ENCODE measurements around the gene SEC22C.
"Not testable (repeated sequence)": the region's sequence is repeated elsewhere in the genome, so short reads cannot be mapped to it uniquely, and the experiment has no call there.

SEC22C gene

DNA sequence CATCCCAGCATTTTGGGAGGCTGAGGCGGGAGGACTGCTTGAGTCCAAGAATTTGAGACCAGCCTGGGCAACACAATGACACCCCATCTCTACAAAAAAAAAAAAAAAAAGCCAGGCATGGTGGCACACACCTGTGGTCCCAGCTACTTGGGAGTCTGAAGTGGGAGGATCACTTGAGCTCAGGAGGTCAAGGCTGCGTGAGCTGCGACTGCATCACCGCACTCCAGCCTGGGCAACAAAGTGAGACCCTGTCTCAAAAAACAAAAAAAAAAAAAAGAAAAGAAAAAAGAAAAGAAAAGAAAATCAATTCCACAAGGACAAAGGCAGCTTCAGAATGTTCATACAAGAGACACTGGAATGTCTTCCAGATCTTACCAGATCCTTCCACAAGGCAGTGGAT lies 2.4 kb downstream of the SEC22C start:
- DNase-seq = not testable (repeated sequence)

DNA sequence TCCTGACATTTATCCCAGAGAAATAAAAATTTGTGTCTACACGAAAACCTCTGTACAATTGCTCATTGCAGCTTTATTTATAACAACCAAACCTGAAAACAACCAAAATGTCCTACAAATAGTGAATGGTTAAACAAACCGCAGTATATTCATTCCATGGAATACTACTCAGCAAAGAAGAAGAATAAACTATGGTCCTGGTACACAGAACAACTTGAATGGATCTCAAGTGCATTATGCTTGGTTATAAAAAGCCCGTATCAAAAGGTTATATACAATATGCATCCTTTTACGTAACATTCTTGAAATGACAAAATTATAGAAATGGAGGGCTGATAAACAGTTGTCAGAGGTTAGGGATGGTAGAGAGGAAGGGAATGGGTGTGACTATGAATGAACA lies 3.7 kb downstream of the SEC22C start:
- DNase-seq = no peak

DNA sequence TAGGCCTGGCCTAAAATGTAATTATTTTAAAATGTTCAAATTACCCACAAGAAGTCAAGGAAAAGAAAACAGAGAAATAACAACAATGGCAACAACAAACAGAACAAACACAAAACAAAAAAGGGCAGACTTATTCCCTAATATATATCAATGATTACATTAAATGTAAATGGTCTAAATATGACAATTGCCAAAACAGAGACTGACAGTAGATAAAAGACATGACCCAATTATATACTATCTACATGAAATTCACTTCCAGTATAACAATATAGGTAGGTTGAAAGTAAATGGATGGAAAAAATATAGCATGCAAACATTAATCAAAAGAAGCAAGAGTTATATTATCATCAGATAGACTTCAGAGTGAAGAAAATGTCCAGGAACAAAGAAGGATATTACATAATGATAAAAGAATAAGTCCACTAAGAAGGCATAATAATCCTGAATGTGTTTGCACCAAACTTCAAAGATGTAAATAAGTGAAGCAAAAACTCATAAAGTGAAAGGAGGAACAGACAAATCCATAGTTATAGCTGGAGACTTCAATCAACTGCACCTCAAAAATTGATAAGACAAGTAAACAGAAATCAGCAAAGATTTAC lies 6.5 kb downstream of the SEC22C start:
- no peak for DNase-seq

DNA sequence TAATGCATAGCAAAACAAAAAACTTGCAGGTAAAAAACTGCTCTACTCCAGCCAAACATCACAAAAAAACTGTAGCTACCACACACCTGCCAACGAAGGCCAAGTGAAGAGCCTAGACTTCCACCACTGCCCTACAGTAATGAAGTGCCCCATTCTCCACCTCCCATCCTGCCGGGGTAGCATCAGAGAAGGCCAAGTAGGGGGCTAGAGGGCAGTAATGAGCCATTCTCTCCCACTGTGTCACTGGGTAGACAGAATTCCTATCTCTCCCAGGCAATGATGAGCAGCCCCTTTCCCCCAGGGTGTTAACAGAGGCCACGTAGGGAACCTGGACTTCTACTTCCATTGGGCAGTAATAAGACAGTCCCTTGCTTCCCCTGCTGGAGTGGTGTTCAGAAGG lies 9.5 kb downstream of the SEC22C start:
- no peak for DNase-seq

DNA sequence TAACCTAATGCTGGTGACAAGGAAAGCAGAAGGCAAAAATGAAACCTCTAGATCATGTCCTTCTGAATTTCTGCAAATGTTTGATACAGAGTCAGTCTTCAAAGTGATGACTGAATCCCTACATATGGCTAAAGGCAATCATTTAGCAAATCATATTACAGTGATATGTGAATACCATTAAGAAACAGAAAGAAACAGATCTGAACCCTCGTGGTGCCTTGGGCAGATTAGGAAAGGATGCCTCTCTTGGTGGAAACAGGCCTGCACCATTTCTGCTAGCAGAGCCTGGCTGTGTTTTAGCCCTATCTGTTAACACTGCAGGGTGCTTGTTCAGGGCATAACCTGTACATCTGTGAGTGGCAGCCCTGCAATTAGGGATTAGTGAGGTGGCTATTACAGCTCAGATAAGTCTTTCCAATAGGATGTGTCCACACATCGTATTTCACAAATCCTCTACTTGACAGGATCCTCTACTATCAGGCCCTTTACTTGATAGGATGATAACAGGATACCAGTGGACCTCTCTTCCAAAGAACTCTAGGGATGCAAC lies 12.1 kb downstream of the SEC22C start:
- DNase-seq = no peak

DNA sequence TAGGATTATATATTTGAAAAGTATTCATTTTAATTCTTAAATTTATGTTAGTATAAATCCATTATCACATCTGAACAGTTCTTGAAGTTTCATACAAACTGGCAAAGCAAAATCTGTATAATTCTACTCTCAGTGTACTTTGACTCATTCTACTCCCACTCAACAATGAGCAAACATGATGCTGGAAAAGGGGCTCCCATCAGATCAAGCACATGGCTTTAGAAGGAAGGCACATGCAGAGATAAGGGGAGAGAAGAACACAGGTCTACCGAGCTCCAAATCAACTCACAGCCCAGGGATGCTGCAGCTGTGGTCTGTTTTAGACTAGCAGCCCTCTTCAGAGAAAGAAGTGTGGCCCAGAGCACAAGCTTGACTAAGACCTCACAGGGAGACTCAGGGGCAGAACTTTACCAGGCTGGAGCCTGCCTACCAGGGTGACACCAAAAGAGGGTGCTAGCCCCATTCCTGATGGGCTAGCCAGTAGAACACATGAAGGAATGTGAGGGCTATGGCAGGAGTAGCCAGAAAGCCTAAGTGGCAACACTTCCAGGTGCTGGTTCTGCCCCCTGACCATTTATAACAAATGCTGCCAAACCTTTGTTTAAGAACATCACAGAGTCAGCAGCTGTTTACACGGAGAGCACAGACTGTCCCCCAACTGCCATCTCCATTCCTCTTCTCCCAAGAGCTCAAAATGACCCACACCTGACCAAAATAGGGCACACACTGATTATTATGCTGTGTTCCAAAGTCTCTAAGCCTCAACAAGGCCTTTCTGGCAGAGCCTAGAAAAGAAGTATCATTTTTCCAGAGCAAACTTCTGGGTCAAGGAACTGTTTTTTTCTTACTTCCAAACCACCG lies 19.5 kb downstream of the SEC22C start:
- DNase-seq = no peak

DNA sequence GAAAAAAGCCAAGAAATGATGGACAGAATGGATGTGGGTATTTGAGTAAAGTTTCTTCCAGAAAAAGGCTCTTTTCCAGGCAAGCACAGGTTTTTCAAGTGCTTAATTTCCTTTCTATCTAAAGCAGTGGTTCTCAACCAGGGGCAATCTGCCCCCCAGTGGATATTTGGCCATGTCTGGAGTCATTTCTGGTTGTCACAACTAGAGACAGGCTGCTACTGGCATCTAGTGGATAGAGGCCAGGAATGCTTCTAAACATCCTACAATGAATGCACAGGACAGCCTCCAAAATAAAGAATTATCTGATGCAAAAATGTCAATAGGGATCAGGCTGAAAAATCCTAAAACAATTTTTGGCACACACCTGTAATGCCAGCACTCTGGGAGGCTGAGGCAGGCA lies 23.9 kb downstream of the SEC22C start:
- DNase-seq = no peak

DNA sequence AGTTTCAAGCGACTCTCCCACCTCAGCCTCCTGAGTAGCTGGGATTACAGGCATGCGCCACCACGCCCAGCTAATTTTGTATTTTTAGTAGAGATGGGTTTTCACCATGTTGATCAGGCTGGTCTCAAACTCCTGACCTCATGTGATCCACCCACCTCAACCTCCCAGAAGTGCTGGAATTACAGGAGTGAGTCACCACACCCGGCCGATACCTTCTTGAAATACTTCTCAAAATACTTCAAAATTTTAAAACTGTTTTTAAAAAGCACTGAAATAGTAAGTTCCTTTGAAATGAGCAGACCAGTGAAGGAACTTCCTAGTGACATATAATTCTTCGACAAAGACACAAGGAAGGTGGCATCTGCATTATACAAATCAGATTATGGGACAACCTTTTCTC lies 24.9 kb downstream of the SEC22C start:
- DNase-seq = not testable (repeated sequence)

DNA sequence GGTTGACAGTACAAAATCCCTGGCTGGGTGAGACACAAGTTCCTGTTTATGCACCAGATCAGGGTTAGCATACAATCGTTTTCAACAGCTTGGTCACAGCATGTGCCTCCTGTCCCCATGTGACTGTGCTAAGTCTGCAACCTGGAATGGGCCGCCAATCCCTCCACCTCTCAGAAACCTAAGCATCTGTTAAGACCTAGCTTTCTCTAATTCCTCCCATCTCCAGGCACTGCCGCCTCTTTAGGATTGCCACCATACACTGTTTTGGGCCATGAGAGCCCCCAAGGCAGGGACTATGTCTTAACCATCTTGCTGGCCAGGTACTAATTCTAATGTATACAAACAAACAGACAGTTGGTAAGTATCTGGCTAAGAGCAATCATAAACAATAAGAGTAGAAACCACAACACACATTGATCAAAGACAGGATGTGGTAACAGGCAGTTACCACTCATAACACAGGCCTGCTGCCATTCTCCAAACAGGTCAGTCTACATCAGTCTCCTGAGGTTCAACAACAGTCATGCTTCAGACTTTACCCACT lies 25.6 kb downstream of the SEC22C start:
- DNase-seq = no peak

DNA sequence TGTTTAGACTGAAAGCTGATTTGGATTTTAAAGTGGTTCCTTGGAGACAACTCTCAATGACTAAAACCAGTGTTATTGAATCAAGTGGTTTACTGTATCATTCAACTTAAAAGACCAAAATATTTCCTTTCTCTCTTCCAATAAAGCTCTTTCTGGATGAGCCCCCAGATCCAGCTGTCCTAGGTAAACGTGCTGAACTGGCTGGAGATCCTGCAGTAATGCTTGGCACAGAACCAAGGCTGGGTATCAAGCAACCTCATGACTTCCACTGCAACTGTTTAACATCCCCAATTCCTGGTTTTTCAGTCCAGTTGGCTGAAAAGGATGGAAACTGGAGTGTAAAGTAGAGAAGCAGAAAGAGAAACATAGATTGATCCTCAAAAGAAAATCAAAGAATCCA lies 28.9 kb downstream of the SEC22C start:
- no peak for DNase-seq

DNA sequence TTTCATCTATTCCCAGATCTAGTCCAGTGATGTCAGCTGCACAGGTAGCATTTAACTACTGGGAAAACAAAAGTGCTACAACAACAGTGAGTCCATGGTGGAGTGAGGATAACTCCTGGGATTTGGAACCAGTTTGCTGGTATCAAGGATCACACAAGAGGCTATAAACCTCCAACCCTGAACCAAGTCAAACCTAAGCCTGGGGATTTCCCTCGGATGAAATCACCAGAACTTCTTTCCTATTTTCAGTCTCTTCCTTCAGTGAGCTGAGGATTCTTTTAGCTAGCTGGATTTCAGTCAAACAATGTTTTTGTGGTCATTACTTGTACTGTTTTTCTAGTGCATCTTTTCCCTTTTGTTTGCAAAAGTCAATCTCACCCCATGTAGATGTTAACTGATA lies 31.5 kb downstream of the SEC22C start:
- no peak for DNase-seq

DNA sequence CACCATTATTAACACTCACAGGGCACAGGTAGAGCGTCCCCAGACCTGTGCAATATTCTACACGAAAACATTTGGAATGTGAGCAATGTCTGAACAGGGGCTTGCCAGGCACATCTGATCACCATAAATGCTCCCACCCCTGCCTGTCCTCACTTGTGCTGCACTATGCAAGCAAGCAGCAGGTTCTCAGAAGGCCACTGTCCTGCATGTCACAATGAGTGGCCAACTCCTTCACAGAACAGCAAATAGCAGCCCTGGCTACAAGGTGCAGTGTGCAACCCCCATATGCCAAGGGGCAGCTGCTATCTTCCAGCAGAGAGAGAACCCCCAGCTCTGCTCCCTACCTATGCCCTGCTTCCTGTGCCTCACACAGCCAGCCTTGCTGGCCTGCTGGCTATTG lies 32.6 kb downstream of the SEC22C start:
- no peak for DNase-seq

DNA sequence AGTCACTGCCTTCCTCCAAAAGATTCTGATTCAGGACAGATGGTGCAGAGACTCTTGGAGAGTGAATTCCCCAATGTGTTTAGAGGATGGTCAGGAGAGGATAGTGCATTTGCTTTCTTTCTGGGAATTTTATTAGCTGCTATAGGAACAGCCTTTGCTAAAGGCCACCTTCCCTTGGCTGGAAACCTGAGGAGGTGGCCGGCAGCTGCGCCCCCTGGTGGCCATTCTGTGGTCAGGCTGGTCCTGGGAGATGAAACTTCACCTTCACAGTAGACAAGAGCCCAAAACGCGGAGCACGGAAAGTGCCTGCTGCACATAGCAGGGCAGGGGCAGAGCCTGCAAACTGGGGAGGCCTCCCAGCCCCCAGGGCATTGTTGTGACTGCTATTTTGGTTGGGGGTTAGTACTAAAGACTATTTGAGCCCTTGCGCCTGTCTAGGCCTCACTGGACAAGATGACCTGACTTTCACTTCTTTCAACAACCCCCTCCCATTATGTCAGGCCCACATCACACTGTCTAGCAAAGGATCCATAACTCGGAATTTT lies 34.3 kb downstream of the SEC22C start:
- DNase-seq = peak; percentile 37

DNA sequence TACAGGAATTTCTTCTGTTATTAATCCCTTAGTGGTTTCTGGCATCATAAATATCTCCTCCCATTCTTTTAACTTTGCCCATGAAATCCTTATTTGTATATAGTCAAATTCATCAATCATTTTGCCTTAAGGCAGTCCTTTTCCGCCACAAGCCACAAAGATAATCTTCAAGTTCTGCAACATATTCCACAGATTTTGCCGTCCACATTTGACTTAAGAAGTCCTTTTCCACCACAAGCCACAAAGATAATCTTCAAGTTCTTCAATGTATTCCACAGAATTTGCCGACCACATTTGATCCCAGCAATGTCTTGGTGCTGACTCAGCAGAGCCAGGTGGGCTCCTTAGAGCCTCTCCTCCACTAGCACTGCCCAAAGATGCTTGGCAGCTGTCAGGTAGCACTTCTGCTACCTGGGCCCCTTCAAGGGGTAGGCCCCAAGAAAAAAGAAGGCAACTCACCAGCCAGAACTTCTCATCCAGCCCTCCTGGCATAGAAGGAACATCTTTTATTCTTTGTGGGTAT lies 35.0 kb downstream of the SEC22C start:
- no peak for DNase-seq

DNA sequence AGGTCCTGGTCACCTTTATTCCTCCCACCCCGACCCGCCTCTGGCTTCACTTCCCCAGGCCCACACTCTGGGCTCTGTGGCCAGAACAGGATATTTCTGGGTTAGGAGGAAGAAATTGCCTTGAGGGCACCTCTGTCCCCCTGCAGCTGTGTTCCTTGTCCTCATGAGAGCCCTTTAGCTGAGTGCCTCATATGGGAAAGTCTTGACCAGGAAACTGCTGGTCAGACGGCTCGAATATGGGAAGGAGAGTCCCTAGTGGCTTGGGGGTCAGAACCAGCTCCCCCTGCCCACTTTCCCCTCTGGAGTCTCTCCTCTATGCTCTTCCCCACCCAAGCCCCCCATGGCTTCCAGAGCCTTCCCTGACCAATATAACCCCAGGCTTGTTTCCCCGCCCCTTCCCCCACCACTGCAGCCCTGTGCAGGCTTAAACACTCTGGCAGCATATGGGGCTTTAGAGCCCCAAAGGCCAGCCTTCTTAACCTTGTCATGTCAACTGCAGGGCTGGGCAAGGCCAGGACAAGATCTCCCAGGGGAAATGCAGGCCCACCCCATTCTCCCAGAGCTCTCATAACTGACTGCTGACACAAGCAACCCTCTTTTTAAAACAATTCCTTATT lies 36.4 kb downstream of the SEC22C start:
- no peak for DNase-seq

DNA sequence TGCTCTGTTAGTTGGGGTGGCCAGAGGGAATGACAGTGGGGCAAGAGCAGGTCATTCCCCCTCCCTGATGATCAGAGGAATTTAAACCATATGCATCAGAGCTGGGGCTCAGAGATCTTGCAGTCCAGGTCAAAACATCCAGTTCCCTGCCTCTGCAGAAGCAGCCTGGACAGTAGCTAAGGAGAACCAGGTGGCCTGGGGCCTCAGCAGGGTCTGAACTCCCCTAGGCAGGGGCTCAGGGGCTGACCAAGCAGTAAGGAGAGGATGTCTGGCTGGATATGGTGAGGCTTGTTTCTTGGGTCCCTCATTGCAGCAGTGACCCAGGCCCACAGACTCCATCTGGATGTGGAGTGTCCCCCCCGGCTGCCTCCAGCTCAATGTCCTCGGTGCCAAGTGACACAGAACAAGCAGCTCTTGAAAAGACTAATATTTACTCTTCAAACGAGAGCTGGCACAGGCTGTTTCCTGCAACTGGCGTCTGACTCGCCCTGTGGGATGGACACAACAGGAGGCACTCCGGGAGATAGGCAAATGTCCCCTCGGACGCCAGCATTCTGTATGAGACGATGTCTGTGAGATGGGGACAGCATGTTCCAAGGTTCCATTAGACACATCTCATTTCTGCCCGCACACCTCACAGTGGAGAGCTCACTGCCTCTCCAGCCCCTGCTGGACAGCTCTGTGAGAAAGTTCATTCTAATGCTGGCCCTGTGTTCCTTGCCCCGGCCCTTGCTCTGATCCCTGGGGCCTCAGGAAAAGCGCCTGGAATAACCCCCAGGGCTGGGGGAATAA lies 37.1 kb downstream of the SEC22C start:
- peak; percentile 71 for DNase-seq

DNA sequence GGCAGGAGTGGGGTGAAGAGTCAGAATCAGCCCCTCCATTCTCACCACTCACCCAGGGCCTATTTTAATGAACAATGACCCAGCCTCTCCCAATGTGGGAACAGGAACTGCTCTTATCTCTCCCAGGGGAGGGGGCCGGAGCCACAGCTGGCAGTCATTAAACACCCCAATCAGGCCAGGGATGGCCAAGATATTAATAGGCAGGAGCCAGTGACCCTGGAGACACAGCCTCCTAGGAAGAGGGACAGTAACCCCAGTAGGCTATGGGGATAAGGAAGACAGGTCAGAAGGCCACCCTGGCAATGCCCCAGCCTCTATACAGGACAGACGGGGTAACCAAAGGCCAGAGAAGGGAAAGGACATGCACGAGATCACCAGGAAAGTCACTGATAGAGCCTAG lies 40.7 kb downstream of the SEC22C start:
- no peak for DNase-seq

DNA sequence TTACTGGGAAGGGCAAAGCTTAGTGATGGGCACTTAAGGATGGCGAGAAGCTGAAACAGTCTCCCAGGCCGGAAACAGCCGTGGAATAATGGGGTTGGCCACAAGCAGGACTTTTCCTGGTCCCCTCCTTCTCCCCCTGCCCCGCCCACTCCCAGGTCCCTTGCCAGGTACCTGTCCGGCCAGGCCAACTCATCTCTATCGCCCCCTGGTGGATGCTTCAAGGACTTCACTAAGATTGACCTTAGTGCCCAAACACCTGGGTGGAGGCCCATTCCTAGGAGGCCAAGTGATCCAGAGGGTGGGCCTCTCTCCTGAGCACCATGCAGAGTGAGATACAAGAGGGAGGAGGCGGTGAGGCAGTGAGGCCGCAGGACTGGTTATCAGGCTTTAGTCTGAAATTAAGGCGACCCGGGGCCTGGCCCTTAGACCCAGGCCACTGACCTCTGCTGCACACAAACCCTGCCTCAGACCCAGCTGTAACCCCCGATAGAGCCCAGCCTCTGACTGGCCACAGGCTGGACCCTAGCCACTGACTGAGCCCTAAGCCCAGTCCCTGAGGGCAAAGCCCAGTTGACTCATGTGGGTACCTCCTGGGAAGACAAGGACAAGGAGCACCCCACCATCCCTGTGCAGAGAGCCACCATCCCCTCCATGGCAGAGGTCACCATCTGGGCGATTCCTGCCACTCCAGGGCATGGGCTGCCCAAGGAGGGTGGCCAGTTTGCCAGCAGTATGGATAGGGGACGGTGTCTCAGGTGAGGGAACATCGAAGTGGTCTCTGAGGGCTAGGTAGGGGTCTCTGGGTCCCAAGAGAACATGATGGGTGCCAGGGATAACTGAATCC lies 41.7 kb downstream of the SEC22C start:
- DNase-seq = peak; percentile 28

DNA sequence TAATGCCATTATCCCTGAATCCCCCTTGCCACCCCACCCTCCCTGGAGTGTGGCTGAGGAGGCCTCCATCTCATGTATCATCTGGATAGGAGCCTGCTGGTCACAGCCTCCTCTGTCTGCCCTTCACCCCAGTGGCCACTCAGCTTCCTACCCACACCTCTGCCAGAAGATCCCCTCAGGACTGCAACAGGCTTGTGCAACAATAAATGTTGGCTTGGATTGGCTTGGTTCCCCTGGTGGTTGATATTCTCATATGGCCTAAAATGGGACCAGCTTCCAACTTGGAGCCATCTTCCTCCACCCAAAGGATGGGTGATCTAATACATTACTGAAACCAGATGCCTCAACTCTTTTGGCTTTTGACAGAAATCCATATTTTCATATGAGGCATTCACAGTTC lies 44.4 kb downstream of the SEC22C start:
- DNase-seq = no peak

DNA sequence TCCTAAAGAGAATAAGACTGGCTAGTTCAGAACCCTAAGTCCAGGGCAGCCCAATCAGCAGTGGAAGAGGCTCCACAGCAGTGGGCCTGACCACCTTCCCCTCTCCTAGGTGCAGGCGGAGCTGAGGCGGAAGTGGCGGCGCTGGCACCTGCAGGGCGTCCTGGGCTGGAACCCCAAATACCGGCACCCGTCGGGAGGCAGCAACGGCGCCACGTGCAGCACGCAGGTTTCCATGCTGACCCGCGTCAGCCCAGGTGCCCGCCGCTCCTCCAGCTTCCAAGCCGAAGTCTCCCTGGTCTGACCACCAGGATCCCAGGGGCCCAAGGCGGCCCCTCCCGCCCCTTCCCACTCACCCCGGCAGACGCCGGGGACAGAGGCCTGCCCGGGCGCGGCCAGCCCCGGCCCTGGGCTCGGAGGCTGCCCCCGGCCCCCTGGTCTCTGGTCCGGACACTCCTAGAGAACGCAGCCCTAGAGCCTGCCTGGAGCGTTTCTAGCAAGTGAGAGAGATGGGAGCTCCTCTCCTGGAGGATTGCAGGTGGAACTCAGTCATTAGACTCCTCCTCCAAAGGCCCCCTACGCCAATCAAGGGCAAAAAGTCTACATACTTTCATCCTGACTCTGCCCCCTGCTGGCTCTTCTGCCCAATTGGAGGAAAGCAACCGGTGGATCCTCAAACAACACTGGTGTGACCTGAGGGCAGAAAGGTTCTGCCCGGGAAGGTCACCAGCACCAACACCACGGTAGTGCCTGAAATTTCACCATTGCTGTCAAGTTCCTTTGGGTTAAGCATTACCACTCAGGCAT lies 45.6 kb downstream of the SEC22C start:
- no peak for DNase-seq

Measured in NCI-H345 (cell line).